ENCODE results near the gene RAB15. TPM values are rescaled to one million over a fixed set of nuclear protein-coding genes. Genes with fewer than 3 reads are reported as not detected.

Gene RAB15
- total and polyA plus RNA-seq, 2 of the 8 experiments (the other 6 are each of a cell fraction or from before 2014, with no cell fraction given), result 38.8 to 58.1 TPM

DNA sequence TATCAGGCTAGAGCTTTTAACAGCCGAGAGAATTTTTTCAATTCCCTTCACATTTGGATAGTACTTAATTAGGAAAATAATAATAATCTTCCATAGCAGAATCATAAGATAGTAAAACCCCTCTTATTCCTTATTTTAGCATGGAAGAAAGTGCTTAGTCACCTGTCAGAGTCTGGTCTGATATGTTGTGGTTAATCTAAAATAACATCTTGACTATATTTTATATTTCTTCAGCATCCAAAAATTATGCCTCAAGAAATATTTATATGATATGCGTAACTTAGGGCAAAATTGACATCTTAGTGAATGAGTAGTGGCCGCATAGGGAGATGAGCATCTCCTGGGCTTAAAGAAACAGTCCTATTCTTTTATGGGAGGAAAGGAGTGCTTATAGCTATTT is 45.1 kb downstream of the RAB15 start:
- Histone ChIP-seq H3K4ac (replicated peaks; ENCODE audit: insufficient read length, low read depth, low read length) (no peak overlapping the region), H3K9me3 (ENCODE audit: insufficient read depth in 2 of 2, low read depth in 1 of 2, low read length in 1 of 2) (no peaks in the 10 kb centered on the region), H3K79me1 (ENCODE audit: low read depth, low read length) (no peaks in the 10 kb centered on the region), H3K23ac (ENCODE audit: insufficient read length) (no peak overlapping the region), H2AK5ac (ENCODE audit: low read depth, low read length) (no peak overlapping the region), H3K56ac (replicated peaks; ENCODE audit: insufficient read length, low read depth, low read length) (no peak overlapping the region), H4K20me1 (replicated peaks in 1 of 2; ENCODE audit: control insufficient read depth in 1 of 2, insufficient read depth in 2 of 2, low read length in 2 of 2) (no peaks in the 10 kb centered on the region), H2BK20ac (ENCODE audit: low read length) (no peak overlapping the region), H2BK5ac (ENCODE audit: low read depth, low read length) (no peak overlapping the region), H4K5ac (ENCODE audit: insufficient read length, low read depth, low read length) (no peak overlapping the region), H3K9ac (replicated peaks in 1 of 4; ENCODE audit: extremely low read depth in 1 of 4, low read depth in 3 of 4, low read length in 3 of 4) (no peak overlapping the region), H3K4me2 (ENCODE audit: insufficient read depth in 1 of 2, low read depth in 2 of 2, low read length in 2 of 2) (no peak overlapping the region), H3K18ac (ENCODE audit: extremely low read depth, low read length) (no peak overlapping the region), H3K4me1 (replicated peaks in 1 of 4; ENCODE audit: control insufficient read depth in 3 of 4, insufficient read depth in 4 of 4, low read length in 3 of 4) (peaks cover 0 to 3% (median 0%) of the 10 kb centered on the region in 4 experiments; a peak in 1 of 7 replicates), H3K27ac (ENCODE audit: low read depth, low read length) (no peak overlapping the region), H2BK15ac (ENCODE audit: low read length) (no peak overlapping the region), H2BK12ac (ENCODE audit: low read depth, low read length) (no peak overlapping the region), H4K91ac (replicated peaks; ENCODE audit: insufficient read length, low read length) (no peak overlapping the region), H3K79me2 (ENCODE audit: control insufficient read depth in 1 of 2, insufficient read depth in 2 of 2, low read length in 2 of 2) (no peaks in the 10 kb centered on the region), H4K8ac (ENCODE audit: extremely low read depth, insufficient read depth, low read length) (no peak overlapping the region), H2AFZ (ENCODE audit: low read length) (no peak overlapping the region), H3K23me2 (ENCODE audit: low read depth, low read length) (no peaks in the 10 kb centered on the region), H3K14ac (ENCODE audit: insufficient read length) (no peak overlapping the region), H3K4me3 (ENCODE audit: extremely low read depth in 1 of 4, insufficient read depth in 2 of 4, low read depth in 3 of 4, low read length in 4 of 4) (no peak overlapping the region), H3K36me3 (ENCODE audit: control insufficient read depth in 2 of 4, insufficient read depth in 4 of 4, low read length in 3 of 4) (peaks cover 4 to 32% (median 11%) of the 10 kb centered on the region in 4 experiments), H2BK120ac (replicated peaks; ENCODE audit: low read depth, low read length) (no peak overlapping the region), H3K27me3 (replicated peaks in 1 of 4; ENCODE audit: control insufficient read depth in 3 of 4, extremely low read depth in 1 of 4, insufficient read depth in 3 of 4, low read length in 3 of 4) (no peaks in the 10 kb centered on the region)
- FAIRE-seq (no peak), DNase-seq (ENCODE audit: low read depth in 1 of 2, low spot score in 2 of 2) (no peak)
- TF ChIP-seq CHD1 (IDR thresholded peaks at IDR 0.05; ENCODE audit: low read depth, low read length) (no peak), HDAC6 (IDR thresholded peaks at IDR 0.05; ENCODE audit: low read depth, low read length) (no peak), POLR2AphosphoS5 (IDR thresholded peaks at IDR 0.05; ENCODE audit: low read depth, low read length) (no peak), CBX5 (IDR thresholded peaks at IDR 0.05; ENCODE audit: low read depth, low read length) (no peak), TAF7 (optimal IDR thresholded peaks at IDR 0.05; ENCODE audit: borderline replicate concordance, low read depth, low read length) (no peak), GTF2F1 (IDR thresholded peaks at IDR 0.05; ENCODE audit: borderline replicate concordance, low read depth, low read length) (no peak), ZNF274 (IDR thresholded peaks at IDR 0.05; ENCODE audit: borderline replicate concordance, extremely low read depth, low read length) (no peak), SP2 (IDR thresholded peaks at IDR 0.05; ENCODE audit: low read length) (no peak), RNF2 (IDR thresholded peaks at IDR 0.05; ENCODE audit: borderline replicate concordance, low read depth, low read length, missing control alignments, poor library complexity, severe bottlenecking) (no peak), EGR1 (IDR thresholded peaks at IDR 0.05; ENCODE audit: borderline replicate concordance, low read depth, low read length) (no peak)
- ChIA-PET CTCF (ENCODE audit: partially characterized antibody) (interaction anchor here (0.9 to 1.9 kb wide), 7 partner anchors 10 to 104 kb away, joined by 3 to 7 read pairs (median 4); no protein-coding TSS in a partner anchor), POLR2A (ENCODE audit: partially characterized antibody) (interaction anchor here (0.8 to 2.0 kb wide), 5 partner anchors 9 to 26 kb away, joined by 3 to 7 read pairs (median 3); partner anchors contain the start of genes CHURC1 and GPX2)
- WGBS, 2 experiments (ENCODE audit: extremely low coverage in 1 of 2, insufficient coverage in 1 of 2, insufficient read length in 1 of 2, insufficient replicate concordance in 2 of 2, low coverage in 1 of 2, low lambda C conversion rate in 2 of 2, missing lambda C conversion rate in 1 of 2), result 95% methylated on average over 3 of the region's 3 CpGs; no CpG with 5 or more reads in 1 of the 2 experiments

All from H1 (cell line).